ENCODE data around the gene ITGBL1. TPM values are rescaled to one million over a fixed set of nuclear protein-coding genes. Genes with fewer than 3 reads are reported as not detected.
A peak's percentile ranks its signal among the peaks of the same experiment; 100 is the strongest.

ITGBL1 gene
- total RNA-seq, 2 experiments from 2014 or later, result not detected

DNA sequence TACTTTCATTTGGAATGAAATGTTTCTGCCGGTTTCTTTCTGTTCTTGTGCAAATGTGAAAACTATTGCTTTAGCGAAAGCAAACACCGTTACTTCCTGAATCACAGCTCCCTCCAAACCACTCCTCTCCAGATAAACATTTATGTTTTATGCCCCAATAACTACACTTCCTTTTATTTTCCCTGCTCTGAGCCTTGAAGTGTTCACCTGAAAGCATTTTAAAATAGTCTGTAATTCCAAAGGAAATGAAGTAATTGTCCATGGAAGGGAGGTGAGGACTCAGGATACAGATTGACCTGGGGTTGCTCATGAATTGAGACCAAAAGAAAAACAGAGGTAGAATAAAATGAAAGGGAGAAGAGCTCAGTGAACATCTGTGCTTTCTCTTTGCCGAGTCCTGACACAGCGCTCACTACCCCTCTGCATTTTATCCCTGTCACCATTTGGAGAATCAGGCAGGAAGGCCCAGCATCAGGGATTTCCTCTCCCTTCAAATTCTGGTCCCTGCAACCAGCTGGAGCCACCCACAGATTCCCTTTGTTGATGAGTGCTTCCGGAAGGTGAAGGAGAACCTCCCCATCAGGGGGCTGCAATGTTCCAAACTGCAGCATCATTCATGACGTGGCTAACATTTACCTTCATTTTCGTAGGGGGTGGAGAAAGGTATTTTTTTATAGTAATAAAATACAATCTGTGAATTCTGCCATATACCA, 171.9 kb downstream of the ITGBL1 start:
- H3K27ac ChIP-seq (ENCODE audit: low read depth in 1 of 2, low read length in 2 of 2), result peak overlapping the region; percentile 14 to 64
- H3K4me3 ChIP-seq (ENCODE audit: low read length), result peak overlapping the region; percentile 1
- H3K9me3 Mint-ChIP-seq, result no peaks in the 10 kb centered on the region
- TF ChIP-seq, protein P1, sequence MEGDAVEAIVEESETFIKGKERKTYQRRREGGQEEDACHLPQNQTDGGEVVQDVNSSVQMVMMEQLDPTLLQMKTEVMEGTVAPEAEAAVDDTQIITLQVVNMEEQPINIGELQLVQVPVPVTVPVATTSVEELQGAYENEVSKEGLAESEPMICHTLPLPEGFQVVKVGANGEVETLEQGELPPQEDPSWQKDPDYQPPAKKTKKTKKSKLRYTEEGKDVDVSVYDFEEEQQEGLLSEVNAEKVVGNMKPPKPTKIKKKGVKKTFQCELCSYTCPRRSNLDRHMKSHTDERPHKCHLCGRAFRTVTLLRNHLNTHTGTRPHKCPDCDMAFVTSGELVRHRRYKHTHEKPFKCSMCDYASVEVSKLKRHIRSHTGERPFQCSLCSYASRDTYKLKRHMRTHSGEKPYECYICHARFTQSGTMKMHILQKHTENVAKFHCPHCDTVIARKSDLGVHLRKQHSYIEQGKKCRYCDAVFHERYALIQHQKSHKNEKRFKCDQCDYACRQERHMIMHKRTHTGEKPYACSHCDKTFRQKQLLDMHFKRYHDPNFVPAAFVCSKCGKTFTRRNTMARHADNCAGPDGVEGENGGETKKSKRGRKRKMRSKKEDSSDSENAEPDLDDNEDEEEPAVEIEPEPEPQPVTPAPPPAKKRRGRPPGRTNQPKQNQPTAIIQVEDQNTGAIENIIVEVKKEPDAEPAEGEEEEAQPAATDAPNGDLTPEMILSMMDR (IDR thresholded peaks at IDR 0.05), result no peak
- peaks cover 4% of the 10 kb centered on the region for H3K4me1 ChIP-seq (ENCODE audit: insufficient read depth, low read length)
- peak overlapping the region; percentile 53 for H3K4me3 Mint-ChIP-seq
- POLR2A ChIA-PET, result no interaction called here
- ATAC-seq (ENCODE audit: poor library complexity) (no peak), DNase-seq (peak in 1 of 14 experiments; percentile 37)
- CTCF ChIA-PET, result no interaction called here
- H3K36me3 ChIP-seq (ENCODE audit: insufficient read depth, low read length), result no peaks in the 10 kb centered on the region
- H3K4me1 Mint-ChIP-seq (ENCODE audit: low read depth), result peaks cover 43% of the 10 kb centered on the region
- no peaks in the 10 kb centered on the region for H3K27me3 Mint-ChIP-seq
- intact Hi-C loops (cut with DNase I, micrococcal nuclease), result no loop called here
- no peaks in the 10 kb centered on the region for H3K36me3 Mint-ChIP-seq (ENCODE audit: low read depth)
- H3K9me3 ChIP-seq (ENCODE audit: control insufficient read depth in 1 of 2, insufficient read depth in 1 of 2, low read length in 2 of 2), result no peaks in the 10 kb centered on the region
- no peaks in the 10 kb centered on the region for H3K27me3 ChIP-seq (ENCODE audit: control insufficient read depth in 1 of 2, insufficient read depth in 2 of 2, low read length in 2 of 2)
- peak overlapping the region; percentile 75 for H3K27ac Mint-ChIP-seq

DNA sequence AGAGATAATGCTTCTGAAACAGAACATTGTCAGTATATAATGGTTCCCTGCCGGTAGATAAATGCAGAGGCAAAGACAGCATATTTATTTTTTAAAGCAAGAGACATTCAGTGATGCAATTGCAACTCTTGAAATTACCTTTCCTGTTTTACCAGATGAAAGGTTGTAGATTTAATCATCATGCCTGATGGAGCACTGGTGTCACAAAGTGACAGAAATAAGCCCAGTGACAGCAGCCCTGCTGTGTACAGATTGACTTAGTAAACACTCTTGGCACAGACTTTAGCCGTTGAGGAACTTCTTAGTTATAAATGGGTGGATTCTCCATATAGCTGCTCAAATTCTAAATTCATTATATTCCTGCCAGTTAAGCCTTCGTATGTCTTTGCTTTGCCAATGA, 172.5 kb downstream of the ITGBL1 start:
- POLR2A ChIA-PET, result no interaction called here
- ATAC-seq (ENCODE audit: poor library complexity) (no peak), DNase-seq (peak in 1 of 14 experiments; percentile 13)
- H3K4me1 ChIP-seq (ENCODE audit: insufficient read depth, low read length), result peaks cover 4% of the 10 kb centered on the region
- no peaks in the 10 kb centered on the region for H3K27me3 ChIP-seq (ENCODE audit: control insufficient read depth in 1 of 2, insufficient read depth in 2 of 2, low read length in 2 of 2)
- peak overlapping the region; percentile 25 for H3K4me3 Mint-ChIP-seq
- CTCF ChIA-PET, result no interaction called here
- H3K4me3 ChIP-seq (ENCODE audit: low read length), result no peak overlapping the region
- H3K9me3 Mint-ChIP-seq, result no peaks in the 10 kb centered on the region
- intact Hi-C loops (cut with DNase I, micrococcal nuclease), result no loop called here
- H3K27me3 Mint-ChIP-seq, result no peaks in the 10 kb centered on the region
- TF ChIP-seq, protein P1 (IDR thresholded peaks at IDR 0.05), result no peak
- H3K9me3 ChIP-seq (ENCODE audit: control insufficient read depth in 1 of 2, insufficient read depth in 1 of 2, low read length in 2 of 2), result no peaks in the 10 kb centered on the region
- H3K27ac ChIP-seq (ENCODE audit: low read depth in 1 of 2, low read length in 2 of 2), result no peak overlapping the region
- peaks cover 43% of the 10 kb centered on the region for H3K4me1 Mint-ChIP-seq (ENCODE audit: low read depth)
- H3K36me3 Mint-ChIP-seq (ENCODE audit: low read depth), result no peaks in the 10 kb centered on the region
- peak overlapping the region; percentile 75 for H3K27ac Mint-ChIP-seq
- H3K36me3 ChIP-seq (ENCODE audit: insufficient read depth, low read length), result no peaks in the 10 kb centered on the region

DNA sequence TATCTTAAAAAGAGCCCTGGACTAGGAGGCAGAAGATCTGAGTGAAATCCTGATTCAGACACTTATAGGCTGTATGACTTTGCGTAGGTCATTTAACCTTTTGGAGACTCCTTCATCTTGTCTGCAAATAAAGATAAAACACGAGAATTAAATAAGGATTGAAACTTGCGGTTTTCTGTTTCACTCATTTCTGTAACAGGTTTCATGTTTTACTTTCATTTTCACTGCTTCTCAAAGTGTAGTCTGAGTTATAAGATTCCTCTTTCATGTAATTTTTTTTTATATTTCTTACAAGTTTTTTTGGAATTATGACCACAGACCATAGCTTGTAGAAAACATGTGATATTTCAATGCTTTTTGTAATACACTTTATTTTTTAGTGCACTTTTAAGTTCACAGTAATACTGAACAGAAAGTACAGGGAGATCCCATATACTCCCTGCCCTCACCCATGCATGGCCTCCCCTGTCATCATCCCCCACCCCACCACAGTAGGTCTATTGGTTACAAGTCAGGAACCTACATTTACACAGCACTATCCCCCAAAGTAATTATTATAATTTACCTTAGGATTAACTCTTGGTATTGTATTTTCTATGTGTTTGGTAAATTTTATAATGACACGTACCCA, 174.6 kb downstream of the ITGBL1 start:
- Histone ChIP-seq H3K36me3 (ENCODE audit: insufficient read depth, low read length) (no peaks in the 10 kb centered on the region), H3K9me3 (ENCODE audit: control insufficient read depth in 1 of 2, insufficient read depth in 1 of 2, low read length in 2 of 2) (no peaks in the 10 kb centered on the region), H3K4me3 (ENCODE audit: low read length) (peak overlapping the region; percentile 32), H3K4me1 (ENCODE audit: insufficient read depth, low read length) (peaks cover 4% of the 10 kb centered on the region), H3K27me3 (ENCODE audit: control insufficient read depth in 1 of 2, insufficient read depth in 2 of 2, low read length in 2 of 2) (no peaks in the 10 kb centered on the region), H3K27ac (ENCODE audit: low read depth in 1 of 2, low read length in 2 of 2) (peak overlapping the region in 1 of 2 donors; percentile 14)
- ChIA-PET CTCF (no interaction called here), POLR2A (no interaction called here)
- Mint-ChIP-seq H3K4me1 (ENCODE audit: low read depth) (peaks cover 43% of the 10 kb centered on the region), H3K27me3 (no peaks in the 10 kb centered on the region), H3K9me3 (no peaks in the 10 kb centered on the region), H3K27ac (peak overlapping the region; percentile 50), H3K36me3 (ENCODE audit: low read depth) (no peaks in the 10 kb centered on the region), H3K4me3 (peak overlapping the region; percentile 79)
- intact Hi-C loops (cut with DNase I, micrococcal nuclease), result no loop called here
- ATAC-seq (ENCODE audit: poor library complexity) (peak; percentile 68), DNase-seq (peak in 4 of 14 experiments; percentile 14 to 74 (median 40))
- TF ChIP-seq, protein P1 (IDR thresholded peaks at IDR 0.05), result no peak
